AG04449 (cell line): ENCODE measurements around the gene ITPR2.

Experiments used
- CTCF ChIA-PET: fragments of 350-600 bp; formaldehyde crosslinking; extraction: SDS; loops from one replicate; lab custom pipeline; 2021; ENCODE audit warnings: antibody characterized with exemption; lab: Yijun Ruan, JAX
- POLR2A ChIA-PET: fragments of 400-600, 350-600 bp; formaldehyde crosslinking; extraction: SDS; loops from one replicate; lab custom pipeline; 2020; ENCODE audit warnings: antibody characterized with exemption, inconsistent platforms; lab: Yijun Ruan, JAX
- DNase-seq: peaks from one replicate; pipeline ENCODE4 v3.0.0-alpha.2; 2010; ENCODE audit warnings: low read depth, low spot score
- H3K4me3 ChIP-seq: 2 replicates; pipeline ENCODE4 v1.5.1; 2011; ENCODE audit warnings: low read depth, mild to moderate bottlenecking, control low read depth, low read length
- CTCF ChIP-seq: IDR thresholded peaks from one replicate; pipeline ENCODE4 v1.5.1; 2011; ENCODE audit warnings: mild to moderate bottlenecking, moderate library complexity, low read length, control low read depth, inconsistent platforms; ENCODE audit not compliant: insufficient read depth; ENCODE audit errors: missing control alignments

ITPR2 gene

DNA sequence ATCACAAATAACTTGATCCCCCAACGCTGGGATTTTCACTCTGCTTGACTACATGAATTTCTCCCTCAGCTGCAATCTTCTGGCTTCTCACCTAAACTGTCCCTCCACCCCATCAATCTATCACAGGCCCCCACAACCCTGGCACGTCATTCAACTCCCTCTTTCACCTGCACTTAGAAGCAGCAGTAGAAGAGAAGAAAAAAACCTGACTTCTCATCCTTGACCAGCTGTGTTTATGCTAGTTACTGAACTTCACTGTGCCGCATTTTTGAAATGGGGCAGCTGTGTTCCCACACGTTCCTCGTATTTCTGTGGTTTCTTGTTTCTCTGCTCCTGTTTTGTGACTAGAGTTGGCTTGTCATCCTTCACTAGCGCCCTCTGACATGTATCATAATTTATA, 35.0 kb downstream of the ITPR2 start:
- CTCF ChIA-PET = no interaction called here
- no peak for DNase-seq
- no peak for TF ChIP-seq CTCF
- no peak overlapping the region for H3K4me3 ChIP-seq
- POLR2A ChIA-PET = no interaction called here

- H3K4me3 ChIP-seq = no peak overlapping the region
- ChIA-PET POLR2A (no interaction called here), CTCF (no interaction called here)
- no peak for TF ChIP-seq CTCF
- no peak for DNase-seq
These were observed 37.1 kb downstream of the ITPR2 start for GRCh38 chr12:26795910-26796309.

DNA sequence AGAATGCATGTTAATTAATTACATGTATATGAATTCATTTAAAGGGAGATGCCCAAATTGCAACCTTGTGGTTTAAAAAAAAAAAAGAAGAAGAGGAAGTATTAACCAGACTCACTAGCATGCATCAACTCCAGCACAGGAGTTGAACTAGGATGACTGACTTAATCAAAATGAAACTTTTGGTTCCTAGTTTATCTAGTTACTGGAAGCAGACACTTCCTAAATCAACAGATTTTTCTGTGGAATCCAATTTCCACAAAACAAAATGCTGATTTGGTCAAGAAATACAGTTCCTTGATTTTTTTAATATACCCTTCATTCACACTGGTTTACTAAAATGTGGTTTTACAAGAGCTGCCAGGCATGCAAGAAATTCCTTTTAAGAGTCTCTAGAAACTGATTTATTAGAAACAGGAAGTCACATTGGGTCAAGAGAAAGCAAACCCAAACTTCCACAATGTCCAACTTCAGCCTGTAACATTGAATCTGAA, 41.6 kb downstream of the ITPR2 start:
- CTCF ChIA-PET = interaction anchor here (2.6 kb wide), 1 partner anchor 94 kb away, joined by 7 read pairs; no protein-coding TSS in a partner anchor

GRCh38 chr12:26790645-26790994, 42.4 kb downstream of the ITPR2 start:
- DNase-seq = no peak
- ChIA-PET POLR2A (no interaction called here), CTCF (interaction anchor here (2.6 kb wide), 1 partner anchor 95 kb away, joined by 7 read pairs; no protein-coding TSS in a partner anchor)
- TF ChIP-seq CTCF = no peak
- H3K4me3 ChIP-seq = no peak overlapping the region

More for the DNA sequence above, 41.6 kb downstream of the ITPR2 start:
- POLR2A ChIA-PET = no interaction called here
- no peak overlapping the region for H3K4me3 ChIP-seq
- no peak for DNase-seq
- no peak for TF ChIP-seq CTCF

DNA sequence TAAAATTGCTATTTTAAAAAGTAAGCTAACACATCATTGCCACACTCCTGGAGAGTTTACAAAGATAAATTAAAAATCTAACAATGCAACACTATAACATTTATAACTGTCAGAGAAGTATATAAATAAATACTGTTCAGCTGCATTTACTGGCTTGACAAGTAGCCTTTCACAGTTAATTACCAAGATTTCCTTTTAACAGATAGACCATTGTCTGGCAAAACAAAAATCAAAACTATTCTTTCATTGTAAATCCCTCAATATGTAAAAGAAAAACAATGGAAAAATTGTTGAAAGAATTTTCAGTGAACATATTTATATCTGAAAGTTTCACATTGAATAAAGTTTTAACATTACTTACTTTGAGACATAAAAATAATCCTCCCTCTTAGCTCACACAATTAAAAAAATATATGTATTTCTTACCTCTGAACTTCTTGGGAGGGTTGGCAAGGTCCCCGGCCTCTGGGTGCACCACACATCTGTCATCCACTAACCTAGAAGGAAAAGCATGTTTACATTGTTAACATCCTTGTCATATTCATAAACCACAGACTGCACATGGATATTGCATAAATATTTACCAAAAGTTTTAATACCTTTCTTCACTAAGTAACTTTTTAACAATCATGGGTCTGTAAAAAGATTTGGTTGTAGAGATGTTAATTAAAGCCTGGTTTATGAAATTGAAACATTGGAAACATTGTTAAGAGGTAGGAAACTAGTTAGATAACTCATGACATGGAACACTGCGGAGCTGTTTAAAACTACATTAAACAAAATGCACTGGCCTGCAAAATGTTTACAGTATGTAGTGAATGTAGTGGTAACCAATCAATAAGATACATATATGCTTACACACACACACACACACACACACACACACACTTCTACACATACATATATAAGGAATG, 43.0 kb downstream of the ITPR2 start:
- TF ChIP-seq CTCF = no peak
- POLR2A ChIA-PET = interaction anchor here (0.7 kb wide), 1 partner anchor 79 kb away, joined by 3 read pairs; no protein-coding TSS in a partner anchor
- DNase-seq = peak; percentile 34
- CTCF ChIA-PET = interaction anchor here (0.9 to 2.6 kb wide), 4 partner anchors 10 to 95 kb away, joined by 3 to 7 read pairs (median 3); no protein-coding TSS in a partner anchor
- no peak overlapping the region for H3K4me3 ChIP-seq
